MM.1S (cell line): ENCODE data around the gene YY1.
A peak's percentile ranks its signal among the peaks of the same experiment; 100 is the strongest.

Experiments
- CTCF ChIP-seq: fragments of 300-600 bp; sonication (generic); IDR thresholded peaks from 2 replicates; pipeline ENCODE4 v1.5.1; 2016; ENCODE audit warnings: antibody characterized with exemption, low read length, mixed read lengths
- EZH2 ChIP-seq: fragments of 300-600 bp; sonication (generic); optimal IDR thresholded peaks from 2 replicates; pipeline ENCODE3; 2017; ENCODE audit warnings: low read depth, mild to moderate bottlenecking, antibody characterized with exemption, low read length, mixed read lengths
- EZH2phosphoT487 ChIP-seq: fragments of 300-600 bp; sonication (generic); IDR thresholded peaks from 2 replicates; pipeline ENCODE4 v1.6.1; 2018; ENCODE audit warnings: antibody characterized with exemption, low read length

- TF ChIP-seq CTCF (peak; percentile 37), EZH2phosphoT487 (no peak), EZH2 (no peak)
Measured at GRCh38 chr14:100246809-100247428, 8.0 kb downstream of the YY1 start.
